GM03348 (cell line): ENCODE results near the gene RPA1.

Source experiments
- DNase-seq: peaks from one replicate; pipeline ENCODE4 v3.0.0; 2012; ENCODE audit warnings: low spot score

RPA1 gene

GRCh38 chr17:1942666-1943435 lies 113.0 kb downstream of the RPA1 start:
- no peak for DNase-seq

GRCh38 chr17:1943436-1943831 lies 113.6 kb downstream of the RPA1 start:
- DNase-seq, result no peak

GRCh38 chr17:1945621-1946020 lies 115.8 kb downstream of the RPA1 start:
- DNase-seq, result no peak

GRCh38 chr17:1946021-1946932 lies 116.5 kb downstream of the RPA1 start:
- no peak for DNase-seq

GRCh38 chr17:1947229-1947742 lies 117.5 kb downstream of the RPA1 start:
- DNase-seq, result no peak

- no peak for DNase-seq
Observed at GRCh38 chr17:1947743-1948516, 118.1 kb downstream of the RPA1 start.

GRCh38 chr17:1948517-1948825 lies 118.7 kb downstream of the RPA1 start:
- DNase-seq, result no peak
